GM10266 (cell line): ENCODE results near the gene STON2.

Source experiments
- DNase-seq: peaks from one replicate; pipeline ENCODE4 v3.0.0; 2012; ENCODE audit errors: extremely low spot score
- TF ChIP-seq, protein P1 (sequence below): IDR thresholded peaks from 2 replicates; pipeline ENCODE4 v1.5.1; 2012; ENCODE audit warnings: mild to moderate bottlenecking, low read depth; ENCODE audit not compliant: control insufficient read depth, insufficient read depth; ENCODE audit errors: missing control alignments

STON2 gene, protein sequence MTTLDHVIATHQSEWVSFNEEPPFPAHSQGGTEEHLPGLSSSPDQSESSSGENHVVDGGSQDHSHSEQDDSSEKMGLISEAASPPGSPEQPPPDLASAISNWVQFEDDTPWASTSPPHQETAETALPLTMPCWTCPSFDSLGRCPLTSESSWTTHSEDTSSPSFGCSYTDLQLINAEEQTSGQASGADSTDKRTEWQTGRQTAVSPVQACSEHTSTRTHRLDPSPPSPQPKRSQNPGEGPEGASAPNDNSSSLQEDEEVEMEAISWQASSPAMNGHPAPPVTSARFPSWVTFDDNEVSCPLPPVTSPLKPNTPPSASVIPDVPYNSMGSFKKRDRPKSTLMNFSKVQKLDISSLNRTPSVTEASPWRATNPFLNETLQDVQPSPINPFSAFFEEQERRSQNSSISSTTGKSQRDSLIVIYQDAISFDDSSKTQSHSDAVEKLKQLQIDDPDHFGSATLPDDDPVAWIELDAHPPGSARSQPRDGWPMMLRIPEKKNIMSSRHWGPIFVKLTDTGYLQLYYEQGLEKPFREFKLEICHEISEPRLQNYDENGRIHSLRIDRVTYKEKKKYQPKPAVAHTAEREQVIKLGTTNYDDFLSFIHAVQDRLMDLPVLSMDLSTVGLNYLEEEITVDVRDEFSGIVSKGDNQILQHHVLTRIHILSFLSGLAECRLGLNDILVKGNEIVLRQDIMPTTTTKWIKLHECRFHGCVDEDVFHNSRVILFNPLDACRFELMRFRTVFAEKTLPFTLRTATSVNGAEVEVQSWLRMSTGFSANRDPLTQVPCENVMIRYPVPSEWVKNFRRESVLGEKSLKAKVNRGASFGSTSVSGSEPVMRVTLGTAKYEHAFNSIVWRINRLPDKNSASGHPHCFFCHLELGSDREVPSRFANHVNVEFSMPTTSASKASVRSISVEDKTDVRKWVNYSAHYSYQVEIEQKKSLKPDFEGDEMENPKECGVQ

DNA sequence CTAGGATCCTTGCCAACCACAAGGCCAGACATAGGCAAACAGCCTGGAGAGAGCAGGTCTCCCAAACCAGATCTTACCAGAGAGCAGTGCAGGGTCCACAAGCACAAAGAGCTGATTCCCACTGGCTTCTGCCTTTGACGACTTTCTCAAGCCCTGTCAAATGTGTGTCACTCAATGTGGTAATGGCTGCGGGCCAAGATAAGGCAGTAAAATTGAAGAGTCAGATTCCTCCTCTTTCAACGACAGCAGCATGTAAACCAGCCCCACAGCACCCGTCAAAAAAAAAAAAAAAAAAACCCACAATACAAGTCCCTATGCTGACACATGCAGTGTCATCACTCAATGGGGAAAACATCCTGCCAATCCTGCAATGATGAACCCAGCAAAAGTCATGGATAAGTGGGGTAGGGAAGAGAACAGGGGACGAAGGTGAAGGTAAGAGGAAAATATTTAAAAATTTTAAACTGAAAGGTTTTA is at the start of gene STON2:
STON2 (minus strand) TSS at position 123 of the 477 bp plus-strand sequence. CDS start 1,942 bp downstream, outside the sequence.
- no peak for DNase-seq

DNA sequence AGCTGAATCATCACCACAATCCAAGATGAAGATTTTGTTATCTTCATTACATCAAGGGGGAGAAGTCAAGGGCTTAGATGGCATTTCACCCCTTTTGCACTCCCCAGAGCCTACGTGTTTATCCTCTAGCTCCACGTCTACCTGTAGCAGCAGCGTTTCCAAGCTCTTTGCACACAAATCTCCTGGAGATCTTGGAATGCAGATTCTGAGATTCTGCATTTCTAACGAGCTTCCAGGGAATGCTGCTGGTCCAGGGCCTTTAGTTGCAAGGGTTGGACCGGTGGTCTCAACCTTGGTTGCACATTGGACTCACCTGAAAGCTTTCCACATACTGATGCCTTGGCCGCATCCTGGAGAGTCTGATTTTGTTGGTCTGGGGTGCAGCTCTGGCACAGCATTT is 49.5 kb upstream of the STON2 start:
- TF ChIP-seq, protein P1, sequence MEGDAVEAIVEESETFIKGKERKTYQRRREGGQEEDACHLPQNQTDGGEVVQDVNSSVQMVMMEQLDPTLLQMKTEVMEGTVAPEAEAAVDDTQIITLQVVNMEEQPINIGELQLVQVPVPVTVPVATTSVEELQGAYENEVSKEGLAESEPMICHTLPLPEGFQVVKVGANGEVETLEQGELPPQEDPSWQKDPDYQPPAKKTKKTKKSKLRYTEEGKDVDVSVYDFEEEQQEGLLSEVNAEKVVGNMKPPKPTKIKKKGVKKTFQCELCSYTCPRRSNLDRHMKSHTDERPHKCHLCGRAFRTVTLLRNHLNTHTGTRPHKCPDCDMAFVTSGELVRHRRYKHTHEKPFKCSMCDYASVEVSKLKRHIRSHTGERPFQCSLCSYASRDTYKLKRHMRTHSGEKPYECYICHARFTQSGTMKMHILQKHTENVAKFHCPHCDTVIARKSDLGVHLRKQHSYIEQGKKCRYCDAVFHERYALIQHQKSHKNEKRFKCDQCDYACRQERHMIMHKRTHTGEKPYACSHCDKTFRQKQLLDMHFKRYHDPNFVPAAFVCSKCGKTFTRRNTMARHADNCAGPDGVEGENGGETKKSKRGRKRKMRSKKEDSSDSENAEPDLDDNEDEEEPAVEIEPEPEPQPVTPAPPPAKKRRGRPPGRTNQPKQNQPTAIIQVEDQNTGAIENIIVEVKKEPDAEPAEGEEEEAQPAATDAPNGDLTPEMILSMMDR = no peak
- DNase-seq = no peak

More for the DNA sequence above, at the start of gene STON2:
- TF ChIP-seq, protein P1 = no peak

DNA sequence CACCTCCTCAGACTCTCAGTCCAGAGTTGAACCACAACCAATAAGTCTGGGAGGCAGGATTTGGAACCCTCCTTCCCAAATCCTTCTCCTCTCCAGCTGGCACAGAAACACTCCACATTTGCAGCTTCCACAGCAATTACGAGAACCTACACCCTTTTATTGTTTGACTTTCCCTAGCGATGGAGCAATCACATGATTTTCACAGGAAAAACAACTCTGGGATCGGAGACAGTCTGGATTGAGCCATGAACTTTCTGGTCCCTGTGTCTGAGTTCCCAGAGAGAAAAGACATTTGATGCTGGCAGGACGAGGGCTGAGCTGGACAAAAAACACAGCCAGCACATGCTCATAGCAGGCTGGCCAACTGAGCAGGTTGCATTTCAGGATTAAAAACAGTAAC is 49.0 kb upstream of the STON2 start:
- no peak for DNase-seq
- TF ChIP-seq, protein P1 = no peak

DNA sequence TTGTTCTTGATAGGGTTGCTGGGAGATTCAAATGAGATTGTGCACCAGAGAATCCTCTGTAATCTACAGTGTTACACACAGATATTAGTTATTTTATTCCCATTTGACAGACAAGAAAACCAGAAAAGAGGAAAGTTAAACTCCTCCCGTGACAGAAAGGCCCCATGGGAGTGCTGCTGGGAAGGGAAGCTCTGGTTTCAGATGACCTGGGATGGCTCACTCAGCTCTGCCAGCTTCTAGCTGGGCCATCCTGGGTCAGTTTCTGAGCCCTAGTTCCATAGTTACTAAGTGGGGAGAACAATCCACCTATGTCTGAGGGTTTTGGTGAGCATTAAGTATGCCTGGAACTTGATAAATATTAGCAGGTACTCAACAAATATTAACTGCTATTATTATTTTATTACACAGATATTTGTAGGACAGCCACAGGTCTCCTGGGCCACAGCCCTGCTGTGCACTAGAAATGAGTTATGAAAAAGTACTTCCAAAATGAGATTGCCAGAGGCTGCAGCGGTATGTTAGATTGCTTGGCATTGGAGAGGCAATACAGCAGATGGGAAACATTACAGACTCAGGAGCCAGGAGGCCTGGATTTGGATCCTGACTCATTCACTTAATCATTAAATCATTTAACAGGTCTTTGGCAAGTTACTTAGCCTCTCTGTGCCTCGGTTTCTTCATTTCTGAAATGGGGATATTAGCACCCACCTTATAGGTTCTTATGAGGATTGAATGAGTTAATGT is 47.1 kb upstream of the STON2 start:
- TF ChIP-seq, protein P1 = no peak
- DNase-seq = no peak

DNA sequence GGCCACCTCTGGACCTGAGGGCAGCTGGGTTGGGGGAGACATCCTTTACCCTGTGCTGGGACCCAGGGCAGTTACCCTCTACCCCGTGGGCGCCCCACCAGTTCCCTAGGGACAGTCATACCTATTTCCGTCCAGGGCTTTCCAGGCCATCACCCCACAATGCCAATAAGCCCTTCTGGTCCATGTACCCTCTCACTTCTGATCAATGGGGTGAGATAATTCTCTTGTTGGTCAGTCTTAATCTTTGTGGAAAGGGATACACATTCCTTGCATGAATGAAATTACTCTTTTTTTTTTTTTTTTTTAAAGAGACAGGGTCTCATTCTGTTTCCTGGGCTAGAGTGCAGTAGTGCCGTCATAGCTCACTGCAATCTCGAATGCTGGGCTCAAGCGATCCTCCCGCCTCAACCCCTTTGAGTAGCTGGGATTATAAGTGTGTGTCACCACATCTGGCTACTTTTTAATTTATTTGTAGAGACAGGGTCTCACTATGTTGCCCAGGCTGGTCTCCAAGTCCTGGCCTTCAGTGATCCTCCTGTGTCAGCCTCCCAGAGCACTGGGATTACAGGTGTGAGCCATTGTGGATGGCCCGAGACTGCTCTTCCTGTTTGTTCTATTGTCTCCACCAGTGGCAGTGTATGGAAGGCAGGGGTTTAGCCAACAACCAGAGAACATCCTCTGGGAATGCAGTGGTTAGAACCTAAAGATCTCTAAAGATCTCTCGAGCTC is 46.3 kb upstream of the STON2 start:
- TF ChIP-seq, protein P1 = no peak
- DNase-seq = no peak

DNA sequence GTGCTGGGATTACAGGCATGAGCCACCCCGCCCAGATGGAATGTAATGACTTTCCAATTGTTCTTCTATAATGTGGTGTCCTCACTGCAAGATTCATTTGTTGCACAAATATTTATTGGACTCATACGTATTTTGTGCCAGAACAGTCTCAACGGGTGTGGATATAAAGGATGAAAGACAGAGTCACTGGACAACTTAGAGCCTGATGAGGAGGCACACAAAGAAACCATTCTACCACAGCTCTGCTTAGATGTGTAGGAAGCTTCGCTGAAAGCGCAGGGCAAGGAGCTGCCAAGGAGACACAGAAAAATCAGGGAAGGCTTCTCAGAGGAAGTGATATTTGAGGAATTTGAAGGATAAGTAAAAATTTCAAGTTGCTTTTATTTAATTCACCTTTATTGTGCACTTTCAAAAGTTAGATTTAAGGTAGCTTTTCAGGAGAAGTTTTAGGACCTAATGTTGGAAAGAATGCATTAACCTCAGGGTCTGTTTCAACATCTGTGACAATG is 41.6 kb upstream of the STON2 start:
- no peak for DNase-seq
- TF ChIP-seq, protein P1 = no peak
